Right lobe of liver (tissue), 4 donors: ENCODE data around the gene PAPLN.

ENCODE experiments used
- CTCF ChIP-seq, 4 donors: fragments of 200-600 bp in 3 of 4; fragments of 450-650 bp in 1 of 4; IDR thresholded peaks; one replicate each; pipeline versions ENCODE4 v1.5.1 to v1.8.0; 2016 to 2022; ENCODE audit warnings: antibody characterized with exemption in 4 of 4, mild to moderate bottlenecking in 2 of 4
- POLR2A ChIP-seq: fragments of 450-650 bp; IDR thresholded peaks from one replicate; pipeline ENCODE4 v1.6.1; 2017; ENCODE audit warnings: antibody characterized with exemption, mild to moderate bottlenecking
- donor health status: DM: no; HTN: no; CAD: no.
- donor health status: DM: no; HTN: no; CAD: no.
- donor health status: DM: no; HTN: yes; CAD: no.

GRCh38 chr14:73238424-73238852, 1.1 kb downstream of the PAPLN start:
- TF ChIP-seq CTCF (IDR thresholded peaks at IDR 0.05) = no peak
- TF ChIP-seq POLR2A = no peak
